Tibial nerve (tissue), 4 donors: ENCODE measurements around the gene PNRC1. TPM values are rescaled to one million over a fixed set of nuclear protein-coding genes. Genes with fewer than 3 reads are reported as not detected.
A peak's percentile ranks its signal among the peaks of the same experiment; 100 is the strongest.
"Not testable (repeated sequence)": the region's sequence is repeated elsewhere in the genome, so short reads cannot be mapped to it uniquely, and the experiment has no call there.

Source experiments
- DNase-seq, 2 donors: peaks; one replicate each; pipeline ENCODE4 v3.0.0-alpha.2; 2019; ENCODE audit warnings: low spot score in 2 of 2
- H3K27ac ChIP-seq, 4 donors: fragments of 200-600 bp; sonication (generic) in 3 of 4; one replicate each; pipeline ENCODE4 v1.5.1; 2017 to 2019; ENCODE audit warnings: mild to moderate bottlenecking in 1 of 4
- H3K27me3 ChIP-seq, 2 donors: fragments of 200-600 bp; sonication (generic) in 1 of 2; one replicate each; pipeline versions ENCODE4 v1.5.1 to v1.6.0; 2017 to 2019
- H3K36me3 ChIP-seq, 3 donors: fragments of 200-600 bp; sonication (generic); one replicate each; pipeline ENCODE4 v1.5.1; 2018 to 2019
- H3K4me1 ChIP-seq, 4 donors: fragments of 200-600 bp; sonication (generic) in 3 of 4; one replicate each; pipeline ENCODE4 v1.5.1; 2017 to 2019
- H3K4me3 ChIP-seq, 4 donors: fragments of 200-600 bp; sonication (generic) in 3 of 4; one replicate each; pipeline ENCODE4 v1.5.1; 2017 to 2019; ENCODE audit warnings: mild to moderate bottlenecking in 1 of 4, moderate library complexity in 1 of 4
- H3K9me3 ChIP-seq, 4 donors: fragments of 200-600 bp; sonication (generic) in 3 of 4; one replicate each; pipeline ENCODE4 v1.5.1; 2017 to 2019
- EP300 ChIP-seq, 2 donors: sonication (generic); formaldehyde crosslinking; IDR thresholded peaks; one replicate each; pipeline ENCODE4 v1.6.1; 2017; ENCODE audit warnings: antibody characterized with exemption in 2 of 2, mild to moderate bottlenecking in 1 of 2
- POLR2A ChIP-seq, 2 donors: fragments of 450-650 bp; IDR thresholded peaks; one replicate each; pipeline ENCODE4 v1.6.1; 2017; ENCODE audit warnings: antibody characterized with exemption in 2 of 2, mild to moderate bottlenecking in 2 of 2, moderate library complexity in 2 of 2
- WGBS, 2 donors: methylation state at CpG; one replicate each; pipeline ENCODE4 v1.1.5; 2018; 5-methylcytosine and 5-hydroxymethylcytosine counted together
- total RNA-seq, 4 donors: library from RNA; depleted of rRNA; stranded (reverse); fragments of >200 nt; gene quantifications; one replicate each; pipeline ENCODE4 v1.1.0, GENCODE V29; 2016
- TF ChIP-seq, protein P1 (sequence below), 5 experiments: fragments of 200-600 bp in 3 of 5; fragments of 450-650 bp in 2 of 5; sonication (generic) in 3 of 5; IDR thresholded peaks; one replicate each; pipeline ENCODE4 v1.5.1; 2016 to 2019; ENCODE audit warnings: antibody characterized with exemption in 5 of 5, mild to moderate bottlenecking in 3 of 5, moderate library complexity in 2 of 5

Gene PNRC1
- total RNA-seq, 4 donors from 2014 or later, result 220 to 264 (median 247) TPM

- H3K4me3 ChIP-seq, result no peak overlapping the region
- no peaks in the 10 kb centered on the region for H3K4me1 ChIP-seq
- H3K9me3 ChIP-seq, result no peaks in the 10 kb centered on the region
- no peak for DNase-seq
- TF ChIP-seq POLR2A (IDR thresholded peaks at IDR 0.05) (no peak), EP300 (IDR thresholded peaks at IDR 0.05) (no peak)
- TF ChIP-seq, protein P1, sequence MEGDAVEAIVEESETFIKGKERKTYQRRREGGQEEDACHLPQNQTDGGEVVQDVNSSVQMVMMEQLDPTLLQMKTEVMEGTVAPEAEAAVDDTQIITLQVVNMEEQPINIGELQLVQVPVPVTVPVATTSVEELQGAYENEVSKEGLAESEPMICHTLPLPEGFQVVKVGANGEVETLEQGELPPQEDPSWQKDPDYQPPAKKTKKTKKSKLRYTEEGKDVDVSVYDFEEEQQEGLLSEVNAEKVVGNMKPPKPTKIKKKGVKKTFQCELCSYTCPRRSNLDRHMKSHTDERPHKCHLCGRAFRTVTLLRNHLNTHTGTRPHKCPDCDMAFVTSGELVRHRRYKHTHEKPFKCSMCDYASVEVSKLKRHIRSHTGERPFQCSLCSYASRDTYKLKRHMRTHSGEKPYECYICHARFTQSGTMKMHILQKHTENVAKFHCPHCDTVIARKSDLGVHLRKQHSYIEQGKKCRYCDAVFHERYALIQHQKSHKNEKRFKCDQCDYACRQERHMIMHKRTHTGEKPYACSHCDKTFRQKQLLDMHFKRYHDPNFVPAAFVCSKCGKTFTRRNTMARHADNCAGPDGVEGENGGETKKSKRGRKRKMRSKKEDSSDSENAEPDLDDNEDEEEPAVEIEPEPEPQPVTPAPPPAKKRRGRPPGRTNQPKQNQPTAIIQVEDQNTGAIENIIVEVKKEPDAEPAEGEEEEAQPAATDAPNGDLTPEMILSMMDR (IDR thresholded peaks at IDR 0.05), result no peak
- H3K27ac ChIP-seq, result no peak overlapping the region
- H3K36me3 ChIP-seq, result no peaks in the 10 kb centered on the region
- WGBS, 2 donors, result 60 to 66% methylated on average over 5 of the region's 5 CpGs
- H3K27me3 ChIP-seq, result no peaks in the 10 kb centered on the region
Observed at GRCh38 chr6:89058627-89059026, 21.9 kb upstream of the PNRC1 start.

GRCh38 chr6:89059227-89059626 is 21.3 kb upstream of the PNRC1 start:
- no peak for TF ChIP-seq EP300 (IDR thresholded peaks at IDR 0.05)
- TF ChIP-seq, protein P1 (IDR thresholded peaks at IDR 0.05), result no peak
- H3K9me3 ChIP-seq, result no peaks in the 10 kb centered on the region
- H3K36me3 ChIP-seq, result no peaks in the 10 kb centered on the region
- no peaks in the 10 kb centered on the region for H3K27me3 ChIP-seq
- DNase-seq, result no peak
- H3K4me1 ChIP-seq, result no peaks in the 10 kb centered on the region
- no peak overlapping the region for H3K4me3 ChIP-seq
- H3K27ac ChIP-seq, result no peak overlapping the region
- WGBS, 2 donors, result 90 to 94% methylated on average over 12 of the region's 12 CpGs

DNA sequence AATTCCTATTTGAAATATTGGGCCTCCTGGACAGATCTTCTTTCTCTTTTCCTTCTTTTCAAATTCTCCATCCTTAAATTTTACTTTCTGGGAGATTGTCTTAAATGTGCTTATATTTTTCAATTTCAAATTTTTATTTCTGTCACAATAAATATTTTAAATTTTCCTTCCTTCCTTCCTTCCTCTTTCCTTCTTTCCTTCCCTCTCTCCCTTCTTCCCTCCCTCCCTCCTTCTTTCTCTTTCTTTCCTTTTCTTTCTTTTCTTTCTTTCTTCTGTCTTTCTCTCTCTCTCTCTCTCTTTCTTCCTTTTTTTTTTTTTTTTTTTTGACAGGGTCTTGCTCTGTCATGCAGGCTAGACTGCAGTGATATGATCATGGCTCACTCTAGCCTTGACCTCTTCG is 16.7 kb upstream of the PNRC1 start:
- 95 to 100% methylated on average over 1 of the region's 1 CpG for WGBS, 2 donors
- DNase-seq, result no peak

DNA sequence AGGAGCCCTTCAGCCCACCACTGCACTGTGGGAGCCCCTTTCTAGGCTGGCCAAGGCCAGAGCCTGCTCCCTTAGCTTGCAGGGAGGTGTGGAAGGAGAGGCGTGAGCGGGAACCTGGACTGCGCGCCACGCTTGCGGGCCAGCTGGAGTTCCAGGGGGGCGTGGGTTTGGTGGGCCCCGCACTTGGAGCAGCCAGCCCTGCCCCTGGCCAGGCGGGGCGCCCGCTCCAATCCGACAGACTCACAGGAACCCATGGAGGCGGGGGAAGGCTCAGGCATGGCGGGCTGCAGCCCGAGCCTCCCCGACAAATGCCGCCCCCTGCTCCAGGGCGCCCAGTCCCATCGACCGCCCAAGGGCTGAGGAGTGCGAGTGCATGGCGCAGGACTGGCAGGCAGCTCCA is 15.6 kb upstream of the PNRC1 start:
- not testable (repeated sequence) for H3K9me3 ChIP-seq, DNase-seq
- WGBS, 2 donors, result 91 to 93% methylated on average over 15 to 21 of the region's 22 CpGs

More for the DNA sequence above, 16.7 kb upstream of the PNRC1 start:
- H3K36me3 ChIP-seq, result no peaks in the 10 kb centered on the region
- TF ChIP-seq POLR2A (IDR thresholded peaks at IDR 0.05) (no peak), EP300 (IDR thresholded peaks at IDR 0.05) (no peak)
- TF ChIP-seq, protein P1 (IDR thresholded peaks at IDR 0.05), result no peak
- H3K4me1 ChIP-seq, result no peaks in the 10 kb centered on the region
- H3K9me3 ChIP-seq, result no peaks in the 10 kb centered on the region
- no peak overlapping the region for H3K27ac ChIP-seq
- no peaks in the 10 kb centered on the region for H3K27me3 ChIP-seq
- H3K4me3 ChIP-seq, result no peak overlapping the region

GRCh38 chr6:89066121-89066520 is 14.4 kb upstream of the PNRC1 start:
- not testable (repeated sequence) for H3K4me3 ChIP-seq, DNase-seq, H3K4me1 ChIP-seq, H3K27me3 ChIP-seq, H3K9me3 ChIP-seq, H3K27ac ChIP-seq, H3K36me3 ChIP-seq
- 89 to 93% methylated on average over 9 of the region's 9 CpGs for WGBS, 2 donors

More for the DNA sequence above, 15.6 kb upstream of the PNRC1 start:
- H3K27me3 ChIP-seq, H3K36me3 ChIP-seq, H3K4me3 ChIP-seq, H3K27ac ChIP-seq, H3K4me1 ChIP-seq: not testable (repeated sequence)

DNA sequence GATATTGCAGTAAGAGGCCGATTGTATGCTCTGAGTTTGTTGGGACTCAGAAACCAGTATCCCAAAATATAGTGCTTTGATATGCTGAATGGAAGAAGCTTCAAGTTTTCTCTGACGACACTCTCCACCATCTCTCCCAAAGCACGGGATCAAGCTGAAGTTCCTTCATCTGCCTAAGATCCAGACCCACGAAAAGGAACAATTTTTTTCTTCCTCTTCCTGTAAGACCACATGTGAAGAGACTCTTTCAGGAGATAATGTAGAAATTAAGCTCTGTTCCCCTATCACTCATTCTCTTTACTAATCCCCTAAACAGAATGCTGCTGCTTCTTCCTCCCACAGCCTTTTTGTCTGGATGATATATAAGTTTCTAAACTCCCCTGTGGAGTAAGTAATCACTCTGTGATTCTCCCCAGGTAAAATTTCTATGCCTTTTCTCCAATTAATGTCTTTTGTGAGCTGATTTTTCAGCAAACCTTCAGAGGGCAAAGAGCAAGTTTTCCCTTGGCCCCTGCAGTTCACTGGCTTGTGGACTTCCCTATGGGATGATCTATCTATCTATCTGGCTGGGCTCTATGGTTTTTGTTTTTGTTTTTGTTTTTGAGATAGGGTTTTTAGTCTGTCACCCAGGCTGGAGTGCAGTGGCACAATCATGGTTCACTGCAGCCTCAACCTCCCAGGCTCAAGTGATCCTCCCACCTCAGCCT is 13.5 kb upstream of the PNRC1 start:
- DNase-seq, result no peak
- WGBS, 2 donors, result 65 to 74% methylated on average over 4 of the region's 4 CpGs
- no peaks in the 10 kb centered on the region for H3K9me3 ChIP-seq
- peaks cover 0 to under 1% (median 0%) of the 10 kb centered on the region in 4 donors for H3K4me1 ChIP-seq
- no peaks in the 10 kb centered on the region for H3K36me3 ChIP-seq
- no peaks in the 10 kb centered on the region for H3K27me3 ChIP-seq
- no peak overlapping the region for H3K4me3 ChIP-seq
- H3K27ac ChIP-seq, result no peak overlapping the region
- TF ChIP-seq POLR2A (IDR thresholded peaks at IDR 0.05), result no peak
- TF ChIP-seq, protein P1 (IDR thresholded peaks at IDR 0.05), result no peak
- TF ChIP-seq EP300 (IDR thresholded peaks at IDR 0.05), result peak in 1 of 2 donors; percentile 42
